ENCODE measurements around the gene ZNF513. TPM values are rescaled to one million over a fixed set of nuclear protein-coding genes. Genes with fewer than 3 reads are reported as not detected.
"Not testable (repeated sequence)": the region's sequence is repeated elsewhere in the genome, so short reads cannot be mapped to it uniquely, and the experiment has no call there.

The ZNF513 gene, protein sequence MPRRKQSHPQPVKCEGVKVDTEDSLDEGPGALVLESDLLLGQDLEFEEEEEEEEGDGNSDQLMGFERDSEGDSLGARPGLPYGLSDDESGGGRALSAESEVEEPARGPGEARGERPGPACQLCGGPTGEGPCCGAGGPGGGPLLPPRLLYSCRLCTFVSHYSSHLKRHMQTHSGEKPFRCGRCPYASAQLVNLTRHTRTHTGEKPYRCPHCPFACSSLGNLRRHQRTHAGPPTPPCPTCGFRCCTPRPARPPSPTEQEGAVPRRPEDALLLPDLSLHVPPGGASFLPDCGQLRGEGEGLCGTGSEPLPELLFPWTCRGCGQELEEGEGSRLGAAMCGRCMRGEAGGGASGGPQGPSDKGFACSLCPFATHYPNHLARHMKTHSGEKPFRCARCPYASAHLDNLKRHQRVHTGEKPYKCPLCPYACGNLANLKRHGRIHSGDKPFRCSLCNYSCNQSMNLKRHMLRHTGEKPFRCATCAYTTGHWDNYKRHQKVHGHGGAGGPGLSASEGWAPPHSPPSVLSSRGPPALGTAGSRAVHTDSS
- total RNA-seq, result 17.0 TPM

DNA sequence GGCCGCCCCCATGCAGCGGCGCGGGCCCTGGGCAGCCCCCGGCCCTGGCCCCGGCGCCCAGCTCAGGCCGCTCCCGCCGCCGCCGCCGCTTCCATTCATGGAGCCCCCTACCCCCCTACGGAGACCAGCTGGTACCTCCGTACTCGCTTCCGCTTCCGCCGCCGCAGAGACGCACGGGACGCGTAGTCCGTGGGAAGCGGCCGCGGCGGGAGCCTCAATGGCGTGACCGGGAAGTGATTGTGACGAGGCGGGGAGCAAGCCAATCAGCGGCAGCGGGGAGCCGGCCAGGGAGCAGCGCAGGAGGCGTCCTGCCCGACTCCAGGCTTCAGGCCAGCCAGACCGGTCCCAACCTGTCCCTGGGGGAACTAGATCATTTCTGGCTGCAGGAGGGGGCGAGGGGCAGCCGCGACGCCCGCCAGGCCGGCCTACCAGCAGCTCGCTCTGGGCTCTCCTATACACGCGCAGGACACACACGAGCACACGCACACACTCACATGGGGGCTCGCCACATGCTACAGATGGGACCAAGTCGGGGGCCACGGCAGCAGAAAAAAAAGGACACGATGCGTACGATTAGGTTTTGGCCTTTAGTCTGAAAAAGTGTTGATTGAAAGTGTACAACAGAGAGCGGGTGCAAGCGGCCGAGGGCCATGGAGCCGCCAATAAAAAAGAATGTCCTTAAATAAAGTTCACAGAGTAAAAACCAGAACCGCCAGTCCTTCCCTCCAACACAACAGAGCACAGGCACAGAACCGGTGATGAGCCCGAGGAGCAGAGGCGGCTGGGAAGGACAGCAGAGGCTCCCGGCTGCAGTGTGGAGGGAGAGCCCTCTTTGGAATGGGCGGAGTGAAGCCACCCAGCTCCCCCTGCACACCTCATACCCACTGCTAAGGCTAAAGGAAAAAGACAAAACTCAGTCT lies at the start of gene ZNF513:
Gene ZNF513 (minus strand): TSS at position 109 of the 920 bp plus-strand sequence. CDS start 208 bp downstream, outside the sequence.
- peak in 2 of 3 donors; percentile 91 to 94 for DNase-seq (ENCODE audit: low read depth in 2 of 3, low spot score in 2 of 3)

DNA sequence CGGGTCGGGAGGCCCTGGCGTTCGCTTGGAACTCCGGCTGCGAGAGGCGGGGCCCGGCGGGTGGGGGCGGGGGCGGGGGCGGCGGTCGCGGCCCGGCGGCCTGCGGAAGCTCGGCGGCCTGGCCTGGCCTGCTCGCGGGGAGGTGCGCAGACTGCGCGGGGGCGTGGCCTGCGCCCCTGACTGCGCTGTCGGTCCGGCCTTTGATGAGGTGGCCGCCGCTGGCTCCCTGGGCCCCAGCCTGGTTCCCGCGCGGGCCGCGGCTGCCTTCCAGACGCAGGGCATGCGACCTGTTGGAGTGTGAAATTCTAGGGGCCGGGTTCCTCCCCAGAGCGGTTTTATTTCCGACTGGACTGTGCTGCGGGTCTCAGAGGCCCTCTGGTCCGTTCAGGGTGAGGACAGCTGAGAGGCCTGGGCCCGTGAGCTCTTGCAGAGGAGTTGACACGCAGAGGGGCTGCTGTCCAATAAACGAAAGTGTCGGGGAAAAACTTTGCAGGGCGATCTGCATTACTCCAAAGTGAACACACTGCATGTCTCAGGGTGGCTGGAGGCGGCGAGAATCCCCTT lies 48.5 kb upstream of the ZNF513 start:
- peak in 2 of 3 donors; percentile 81 to 84 for DNase-seq (ENCODE audit: low read depth in 2 of 3, low spot score in 2 of 3)

DNA sequence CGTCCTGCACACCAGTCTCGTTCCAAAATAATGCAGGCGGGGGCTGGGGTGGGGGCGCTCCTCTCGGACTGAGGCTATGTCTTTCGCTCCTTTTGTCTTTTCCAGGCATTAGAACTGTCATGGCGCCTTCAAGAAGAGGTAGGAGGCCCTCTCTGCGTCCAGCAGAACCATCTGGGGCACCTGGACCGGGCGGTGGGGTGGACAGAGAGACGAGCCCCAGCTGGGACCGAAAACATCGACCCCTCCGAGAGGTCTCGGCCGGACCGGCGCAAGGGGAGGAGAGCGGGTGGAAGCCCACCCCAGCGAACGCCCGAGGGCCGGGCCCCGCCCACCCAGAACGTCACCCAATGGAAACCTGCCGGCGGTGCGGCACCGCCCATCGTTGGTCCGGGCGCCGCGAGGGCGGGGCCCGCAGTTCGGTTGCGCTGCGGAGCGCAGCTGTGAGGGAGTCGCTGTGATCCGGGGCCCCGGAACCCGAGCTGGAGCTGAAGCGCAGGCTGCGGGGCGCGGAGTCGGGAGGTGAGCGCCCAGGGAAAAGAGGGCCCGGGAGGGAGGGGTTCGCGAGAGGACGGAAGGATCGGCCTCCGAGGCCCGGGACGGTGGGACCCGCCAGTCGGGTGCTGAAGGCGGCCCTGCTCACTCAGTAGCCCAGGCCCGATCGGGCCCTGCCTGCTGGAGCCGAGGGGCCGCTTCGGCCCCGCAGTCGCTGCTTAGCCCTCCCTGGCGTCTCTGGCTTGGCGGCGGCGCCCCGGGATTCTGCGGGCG lies 47.9 kb upstream of the ZNF513 start, which contains the start of gene NRBP1:
Gene NRBP1 (plus strand): TSS at position 419 of the 765 bp plus-strand sequence. CDS start 4,643 bp downstream, outside the sequence.
- peak; percentile 84 to 91 (median 90) for DNase-seq (ENCODE audit: low read depth in 2 of 3, low spot score in 2 of 3)

DNA sequence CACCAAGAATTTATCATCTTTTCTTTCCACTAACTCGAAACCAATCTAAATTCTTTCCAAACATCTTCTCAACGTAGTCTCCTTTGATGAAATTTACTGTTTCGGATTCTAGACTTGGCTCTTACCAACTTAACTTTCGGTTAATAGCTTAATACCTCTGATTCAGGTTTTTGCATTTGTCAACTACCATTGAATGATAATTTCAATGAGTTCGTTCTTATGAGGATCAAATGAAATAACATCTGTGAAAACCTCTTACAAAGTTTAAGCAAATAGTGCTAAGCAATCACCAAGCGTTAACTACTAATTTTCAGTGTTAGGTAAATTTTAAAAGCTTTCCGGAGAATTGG lies 47.3 kb upstream of the ZNF513 start:
- no peak for DNase-seq (ENCODE audit: low read depth in 2 of 3, low spot score in 2 of 3)

DNA sequence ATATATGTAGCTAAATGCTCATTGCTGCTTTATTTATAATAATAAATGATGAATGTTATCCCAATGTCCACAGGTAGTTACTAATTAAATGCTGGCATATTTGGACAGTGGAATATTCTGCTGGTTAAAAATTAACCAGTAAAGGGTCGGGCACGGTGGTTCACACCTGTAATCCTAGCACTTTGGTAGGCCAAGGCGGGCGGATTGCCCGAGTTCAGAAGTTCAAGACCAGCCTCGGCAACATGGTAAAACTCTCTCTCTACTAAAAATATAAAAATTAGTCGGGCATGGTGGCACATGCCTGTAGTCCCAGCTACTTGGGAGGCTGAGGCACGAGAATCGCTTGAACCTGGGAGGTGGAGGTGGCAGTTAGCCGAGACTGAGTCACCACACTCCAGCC lies 44.5 kb upstream of the ZNF513 start:
- not testable (repeated sequence) for DNase-seq (ENCODE audit: low read depth in 2 of 3, low spot score in 2 of 3)

DNA sequence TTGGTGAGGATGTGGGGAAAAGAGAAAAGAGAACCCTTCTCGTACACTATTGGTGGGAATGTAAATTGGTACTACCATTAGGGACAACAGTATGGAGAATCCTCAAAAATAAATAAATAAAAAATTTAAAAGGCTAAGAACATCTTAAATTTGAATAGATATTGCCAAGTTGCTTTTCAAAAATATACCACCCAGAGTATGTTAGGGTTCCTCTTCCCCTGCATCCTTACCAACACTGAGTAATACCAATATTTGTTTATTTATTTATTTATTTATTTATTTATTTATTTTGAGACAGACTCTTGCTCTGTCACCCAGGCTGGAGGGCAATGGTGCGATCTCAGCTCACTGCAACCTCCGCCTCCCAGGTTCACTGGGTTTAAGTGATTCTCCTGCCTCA lies 42.4 kb upstream of the ZNF513 start:
- no peak for DNase-seq (ENCODE audit: low read depth in 2 of 3, low spot score in 2 of 3)

DNA sequence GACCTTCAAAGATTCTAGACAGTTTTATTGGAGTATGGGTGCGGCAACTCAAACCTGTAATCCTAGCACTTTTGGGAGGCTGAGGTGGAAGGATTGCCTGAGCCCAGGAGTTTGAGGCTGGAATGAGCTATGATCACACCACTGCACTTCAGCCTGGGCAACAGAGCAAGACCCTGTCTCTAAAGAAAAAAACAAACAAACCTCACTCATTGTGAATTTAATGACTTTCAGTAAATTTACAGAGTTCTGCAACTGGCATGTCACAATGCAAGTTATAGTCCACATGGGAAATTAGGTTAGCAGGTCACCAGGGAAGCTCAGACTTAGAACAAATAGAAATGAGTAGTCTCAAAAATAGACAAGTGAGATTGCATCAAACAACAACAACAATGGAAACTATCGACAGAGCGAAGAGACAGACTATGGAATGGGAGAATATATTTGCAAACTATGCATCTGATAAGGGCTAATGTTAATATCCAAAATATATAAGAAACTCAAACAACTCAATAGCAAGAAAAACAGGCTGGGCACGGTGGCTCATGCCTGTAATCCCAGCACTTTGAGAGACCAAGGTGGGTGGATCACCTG lies 41.2 kb upstream of the ZNF513 start:
- DNase-seq (ENCODE audit: low read depth in 2 of 3, low spot score in 2 of 3), result no peak

DNA sequence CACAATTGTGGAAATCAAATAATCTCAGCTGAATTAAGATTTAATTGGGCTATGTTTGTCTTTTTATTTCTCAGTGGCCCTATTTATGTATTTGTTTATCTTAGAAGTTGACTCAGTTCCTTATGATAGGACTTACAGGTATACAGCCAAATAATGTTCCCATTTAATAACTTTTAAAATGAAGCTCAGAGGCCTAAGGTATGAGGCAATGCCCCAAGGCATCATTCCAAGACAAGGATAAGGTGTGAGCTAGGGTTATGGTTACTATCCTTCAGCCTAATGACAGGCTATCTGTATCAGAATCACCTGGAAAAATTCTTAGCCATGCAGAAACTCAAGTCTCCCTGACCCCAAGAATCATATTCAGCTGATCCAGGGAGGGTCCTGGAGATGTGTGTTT lies 40.5 kb upstream of the ZNF513 start:
- no peak for DNase-seq (ENCODE audit: low read depth in 2 of 3, low spot score in 2 of 3)

DNA sequence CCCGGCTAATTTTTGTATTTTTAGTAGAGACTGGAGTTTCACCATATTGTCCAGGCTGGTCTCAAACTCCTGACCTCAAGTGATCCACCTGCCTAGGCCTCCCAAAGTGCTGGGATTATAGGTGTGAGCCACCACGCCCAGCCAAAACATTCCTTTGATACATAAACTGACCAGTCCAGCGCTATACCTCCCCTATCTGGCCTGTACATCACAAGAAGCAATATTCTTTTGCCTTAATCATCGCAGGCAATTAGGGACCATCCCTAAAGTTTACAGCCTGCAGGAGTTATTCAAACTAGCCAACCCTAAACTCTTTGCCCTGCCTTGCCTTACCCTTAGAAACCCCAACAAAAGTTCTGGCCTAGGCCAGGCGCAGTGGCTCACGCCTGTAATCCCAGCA lies 35.6 kb upstream of the ZNF513 start:
- DNase-seq (ENCODE audit: low read depth in 2 of 3, low spot score in 2 of 3), result no peak

DNA sequence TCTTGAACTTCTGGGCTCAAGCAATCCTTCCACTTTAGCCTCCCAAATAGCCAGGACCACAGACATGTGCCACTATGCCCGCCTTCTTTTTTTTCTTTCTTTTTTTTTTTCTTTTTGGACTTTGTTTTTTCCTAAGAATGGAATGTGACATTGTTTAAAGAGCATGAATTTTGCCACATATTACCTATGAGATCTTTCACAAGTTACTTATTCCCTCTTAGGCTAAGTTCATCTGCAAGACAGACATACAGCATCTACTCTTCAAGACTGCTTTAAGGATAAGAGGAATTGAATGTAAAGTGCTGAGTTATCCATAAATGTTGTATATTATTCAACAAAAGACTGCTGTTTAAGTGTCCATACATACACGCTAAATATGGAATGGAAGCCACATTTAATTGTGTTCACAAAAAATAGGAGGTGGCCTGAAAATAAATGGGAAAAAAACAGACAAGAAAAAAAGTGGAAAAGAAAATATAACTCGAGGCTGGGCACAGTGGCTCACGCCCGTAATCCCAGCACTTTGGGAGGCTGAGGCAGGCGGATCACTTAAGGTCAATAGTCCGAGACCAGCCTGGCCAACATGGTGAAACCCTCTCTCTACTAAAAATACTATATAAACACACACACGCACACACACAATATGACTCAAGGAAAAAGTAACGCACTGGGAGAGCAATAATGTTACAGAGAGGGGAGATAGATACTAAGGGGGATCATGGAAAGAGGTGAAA lies 32.1 kb upstream of the ZNF513 start:
- no peak for DNase-seq (ENCODE audit: low read depth in 2 of 3, low spot score in 2 of 3)

DNA sequence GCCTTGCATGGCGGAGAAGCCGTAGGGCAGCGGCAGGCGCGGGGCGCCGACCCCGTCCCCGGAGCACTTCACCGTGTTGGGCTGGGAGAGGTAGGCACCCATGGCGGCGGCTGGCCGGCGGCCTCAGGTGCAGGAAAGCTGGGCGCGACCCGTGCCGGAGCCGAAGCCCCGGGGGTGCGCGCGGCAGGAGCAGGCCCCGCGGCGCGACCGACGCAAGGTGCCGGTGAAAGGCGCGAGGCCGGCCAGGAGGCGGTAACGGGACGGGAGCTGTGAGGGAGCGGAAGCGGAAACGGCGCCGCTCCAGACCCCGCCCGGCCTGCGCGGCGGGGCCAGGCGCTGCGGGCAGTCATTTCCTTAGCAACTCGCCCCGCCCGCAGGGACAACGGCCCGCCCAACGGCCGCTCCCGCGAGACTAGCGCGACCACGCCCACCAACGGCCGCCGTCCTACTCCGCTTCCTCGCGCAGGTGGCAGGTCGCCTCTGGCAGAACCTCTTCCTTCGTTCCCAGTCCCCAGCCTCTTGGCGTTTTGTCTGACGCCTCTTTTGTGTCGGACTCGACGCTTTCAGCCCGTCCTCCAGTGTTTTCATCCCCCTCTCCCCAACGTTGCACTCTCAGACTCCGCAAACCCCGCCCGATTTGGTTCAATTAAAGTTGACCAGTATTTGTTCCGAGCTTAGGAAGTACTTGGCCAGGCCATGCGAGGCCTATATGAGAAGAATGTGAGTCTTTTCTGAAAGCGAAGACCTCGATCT lies 29.0 kb upstream of the ZNF513 start, which contains the start of gene PPM1G:
Gene PPM1G (minus strand): TSS at position 271 of the 753 bp plus-strand sequence. CDS start 169 bp downstream, at position 102.
- peak; percentile 86 to 96 (median 94) for DNase-seq (ENCODE audit: low read depth in 2 of 3, low spot score in 2 of 3)

DNA sequence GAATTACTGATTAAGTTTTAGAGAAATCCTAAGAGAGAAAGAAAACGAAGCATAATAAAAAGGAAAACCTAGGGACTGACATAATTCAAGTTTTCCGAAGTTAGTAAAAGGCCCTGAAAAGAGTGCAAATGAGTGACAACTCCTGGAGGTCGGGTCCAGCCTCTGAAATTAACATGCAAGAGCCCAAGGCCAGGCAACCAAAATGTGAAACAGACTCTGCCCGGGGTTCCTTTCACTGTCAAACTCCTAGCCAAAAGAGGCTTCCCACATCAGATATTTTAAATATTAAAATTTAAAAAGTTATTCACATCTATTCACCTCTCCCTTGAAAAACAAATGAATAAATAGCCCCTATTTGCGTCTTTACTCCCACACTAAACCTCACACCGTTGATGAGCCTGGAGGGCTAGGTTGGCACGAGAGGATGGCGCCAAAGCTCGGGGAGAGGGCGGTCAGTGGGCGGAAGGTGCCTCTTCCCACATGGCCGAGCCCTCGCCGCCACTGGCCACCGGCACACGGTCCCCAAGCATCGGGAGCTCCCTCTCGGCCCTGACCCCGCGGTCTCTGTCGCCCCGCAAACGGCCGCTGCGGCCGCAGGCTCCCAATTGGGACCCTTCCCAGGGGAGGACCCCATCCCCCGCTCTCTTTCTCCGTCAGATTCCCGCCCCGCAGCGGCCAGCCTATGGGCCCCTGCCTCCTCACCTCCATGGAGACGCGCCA lies 28.2 kb upstream of the ZNF513 start:
- no peak for DNase-seq (ENCODE audit: low read depth in 2 of 3, low spot score in 2 of 3)

DNA sequence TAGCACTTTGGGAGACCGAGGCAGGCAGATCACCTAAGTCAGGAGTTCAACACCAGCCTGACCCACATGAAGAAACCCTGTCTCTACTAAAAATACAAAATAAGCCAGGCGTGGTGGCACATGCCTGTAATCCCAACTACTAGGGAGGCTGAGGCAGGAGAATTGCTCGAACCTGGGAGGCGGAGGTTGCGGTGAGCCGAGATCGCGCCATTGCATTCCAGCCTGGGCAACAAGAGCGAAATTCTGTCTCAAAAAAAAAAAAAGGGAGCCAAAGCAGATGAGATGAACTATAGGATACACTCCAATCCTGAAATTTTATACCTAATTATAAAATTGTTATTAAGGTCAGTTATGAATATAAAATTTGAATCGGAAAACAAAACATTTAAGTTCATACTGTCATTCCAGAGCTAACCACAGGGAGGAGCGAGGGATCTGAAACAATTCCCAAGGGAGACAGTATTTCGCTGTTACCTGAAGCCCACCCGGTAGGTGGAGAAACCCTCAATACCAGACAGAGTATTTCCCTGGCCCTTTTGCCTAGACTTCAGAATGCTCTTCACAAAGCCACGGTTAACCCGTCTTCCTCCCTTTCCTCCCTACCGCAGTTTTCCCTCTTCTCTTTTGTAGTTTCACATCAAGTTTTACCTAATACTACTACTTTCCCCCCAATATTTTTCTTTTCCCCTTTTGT lies 27.4 kb upstream of the ZNF513 start:
- DNase-seq (ENCODE audit: low read depth in 2 of 3, low spot score in 2 of 3), result peak in 2 of 3 donors; percentile 12 to 36

DNA sequence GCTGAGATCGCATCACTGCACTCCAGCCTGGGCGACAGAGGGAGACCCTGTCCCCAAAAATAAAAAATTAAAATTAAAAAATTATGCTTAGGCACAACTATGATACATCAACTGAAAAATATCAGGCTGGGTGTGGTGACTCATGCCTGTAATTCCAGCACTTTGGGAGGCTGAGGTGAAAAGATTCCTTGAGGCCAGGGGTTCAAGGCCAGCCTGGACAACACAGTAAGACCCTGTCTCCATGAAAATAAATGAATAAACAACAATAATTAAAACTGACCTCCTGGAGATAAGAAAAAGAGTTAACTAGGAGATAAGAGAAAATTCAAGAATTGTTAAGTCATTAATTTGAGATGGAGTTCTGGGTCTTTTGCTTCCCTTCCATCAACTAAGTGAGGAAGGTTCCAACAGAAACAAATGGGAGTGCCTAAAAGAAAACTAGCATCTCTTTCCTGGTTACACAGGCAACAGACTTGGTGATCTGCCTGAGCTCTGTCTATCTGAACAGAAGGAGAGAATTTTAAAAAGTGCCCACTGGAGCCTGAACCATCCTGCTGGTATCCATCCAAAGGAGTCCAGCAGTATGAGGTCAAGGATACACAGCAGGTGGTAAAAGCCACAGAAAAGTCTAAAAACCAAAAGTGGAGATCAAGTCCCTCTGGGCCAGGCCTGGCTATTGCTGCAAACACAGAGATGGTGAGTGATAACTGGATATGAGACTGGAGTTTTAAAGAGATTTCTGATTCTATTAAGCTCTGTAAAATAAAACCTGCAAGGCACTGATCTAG lies 20.0 kb upstream of the ZNF513 start:
- no peak for DNase-seq (ENCODE audit: low read depth in 2 of 3, low spot score in 2 of 3)

DNA sequence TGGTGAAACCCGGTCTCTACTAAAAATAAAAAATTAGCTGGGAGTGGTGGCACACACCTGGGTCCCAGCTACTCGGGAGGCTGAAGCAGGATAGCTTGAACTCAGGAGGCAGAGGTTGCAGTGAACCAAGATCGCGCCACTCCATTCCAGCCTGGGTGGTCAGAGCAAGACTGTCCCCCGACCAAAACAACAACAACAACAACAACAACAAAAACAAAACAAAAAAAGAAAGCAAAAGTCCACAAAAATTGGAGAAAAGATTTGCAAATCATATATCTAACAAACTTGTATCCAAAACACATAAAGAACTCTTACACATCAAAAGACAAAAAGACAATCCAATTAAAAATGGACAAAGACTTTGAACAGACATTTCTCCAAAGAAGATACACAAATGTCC lies 18.4 kb upstream of the ZNF513 start:
- DNase-seq (ENCODE audit: low read depth in 2 of 3, low spot score in 2 of 3), result no peak

DNA sequence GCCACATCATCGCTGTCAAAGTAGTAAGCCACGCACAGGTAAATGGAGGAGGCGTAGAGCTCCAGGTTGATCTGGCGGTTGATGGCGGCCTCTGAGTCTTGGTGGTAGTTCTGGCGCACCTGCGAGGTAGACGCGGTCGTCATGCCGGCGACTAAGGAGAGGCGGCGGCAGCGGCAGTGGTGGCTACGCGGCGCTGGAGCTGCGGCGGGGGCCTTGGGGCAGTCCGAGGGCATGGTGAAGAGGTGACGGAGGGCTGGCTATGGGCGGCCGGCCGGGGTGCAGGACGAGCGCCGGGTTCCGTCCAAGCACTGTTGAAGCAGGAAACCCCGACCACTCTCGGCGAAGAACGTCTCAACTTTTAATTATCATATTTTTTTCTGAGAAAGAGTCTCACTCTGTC lies 12.7 kb upstream of the ZNF513 start:
- no peak for DNase-seq (ENCODE audit: low read depth in 2 of 3, low spot score in 2 of 3)
